Kidney (tissue), 14 donors: Measurements from ENCODE around the gene RGS10. TPM values are rescaled to one million over a fixed set of nuclear protein-coding genes. Genes with fewer than 3 reads are reported as not detected.

Source experiments
- DNase-seq, 5 donors: peaks; one replicate each; pipeline ENCODE4 v3.0.0-alpha.2; 2013 to 2020
- FAIRE-seq: peaks from 2 replicates; lab custom pipeline; 2012; peaks lifted over from hg19 to GRCh38; lab: Jason Lieb, UNC
- H3K27ac ChIP-seq, 2 donors: one replicate each; pipeline ENCODE4 v1.7.0; 2013; ENCODE audit warnings: low read depth in 2 of 2, low read length in 2 of 2, inconsistent platforms in 1 of 2
- H3K27me3 ChIP-seq: one replicate; pipeline ENCODE4 v1.7.1; 2013; ENCODE audit warnings: low read length, inconsistent platforms; ENCODE audit not compliant: control insufficient read depth, insufficient read depth
- H3K36me3 ChIP-seq, 3 donors: one replicate each; pipeline versions ENCODE4 v1.7.0 to v1.7.1; 2013; ENCODE audit warnings: low read length in 3 of 3, control low read depth in 1 of 3, inconsistent platforms in 1 of 3; ENCODE audit not compliant: insufficient read depth in 3 of 3, control insufficient read depth in 2 of 3
- H3K4me1 ChIP-seq, 3 donors: one replicate each; pipeline versions ENCODE4 v1.7.0 to v1.7.1; 2013; ENCODE audit warnings: low read length in 3 of 3, inconsistent platforms in 1 of 3, low read depth in 1 of 3; ENCODE audit not compliant: control insufficient read depth in 2 of 3, insufficient read depth in 2 of 3
- H3K4me3 ChIP-seq, 3 donors: one replicate each; pipeline versions ENCODE4 v1.7.0 to v1.8.1; 2013; ENCODE audit warnings: low read length in 3 of 3, control low read depth in 1 of 3, inconsistent platforms in 1 of 3
- H3K9ac ChIP-seq, 3 donors: one replicate each; pipeline versions ENCODE4 v1.7.0 to v1.7.1; 2013; ENCODE audit warnings: low read length in 3 of 3, control low read depth in 1 of 3, inconsistent platforms in 1 of 3
- H3K9me3 ChIP-seq, 3 donors: one replicate each; pipeline versions ENCODE4 v1.7.0 to v1.7.1; 2013; ENCODE audit warnings: low read length in 3 of 3, control low read depth in 1 of 3, inconsistent platforms in 1 of 3; ENCODE audit not compliant: control insufficient read depth in 2 of 3, insufficient read depth in 1 of 3
- CTCF ChIP-seq: IDR thresholded peaks from 3 replicates; pipeline ENCODE4 v1.5.1; 2012; ENCODE audit warnings: mild to moderate bottlenecking, moderate library complexity, borderline replicate concordance; ENCODE audit not compliant: insufficient read depth; ENCODE audit errors: extremely low read depth
- intact Hi-C: fragments of 100-400 bp; cut with DNase I; formaldehyde crosslinking; loops from one replicate; pipeline ENCODE4 v1.11.1; 2022
- polyA plus RNA-seq: library from polyadenylated mRNA; stranded (reverse); fragments of 350-450 nt; fragmentation: Illumina TruSeq; extraction: RNeasy Lipid Tissue Mini Kit (QIAGEN cat#74804); gene quantifications from one replicate; pipeline ENCODE4 v1.2.3, GENCODE V29; 2014; ENCODE audit warnings: low read depth, low replicate concordance; ENCODE audit not compliant: insufficient read depth
- total RNA-seq: library from RNA; stranded (reverse); fragmentation: NEBNext Ultra II Directional; extraction: Animal tissue kit (Norgen Biotek cat#: 25700); gene quantifications from one replicate; pipeline ENCODE4 v1.2.1, GENCODE V29; 2021
- donor health status: control.
- donor health status: control.
- donor health status: control.
- donor health status: control.
- donor health status: control.
- donor health status: DM: yes; HTN: yes; CAD: no.
- donor health status: Normal renal cell carcinoma (clear cell type).

RGS10 gene
- total and polyA plus RNA-seq, 2 donors from 2014 or later = 19.9 to 25.4 TPM

- Histone ChIP-seq H3K4me1 (peaks cover 0 to 15% (median 10%) of the 10 kb centered on the region in 3 donors), H3K27me3 (no peaks in the 10 kb centered on the region), H3K4me3 (no peak overlapping the region), H3K27ac (peak overlapping the region in 1 of 2 donors; percentile 43), H3K9me3 (no peaks in the 10 kb centered on the region), H3K36me3 (no peaks in the 10 kb centered on the region), H3K9ac (no peak overlapping the region)
- no peak for TF ChIP-seq CTCF
- DNase-seq = peak in 1 of 5 donors; percentile 68
- intact Hi-C loops = no loop called here
- FAIRE-seq = no peak
Observed at GRCh38 chr10:119460369-119461195, 81.9 kb downstream of the RGS10 start.

- no peak for FAIRE-seq
- Histone ChIP-seq H3K9ac (no peak overlapping the region), H3K36me3 (no peaks in the 10 kb centered on the region), H3K27me3 (no peaks in the 10 kb centered on the region), H3K9me3 (no peaks in the 10 kb centered on the region), H3K4me1 (peaks cover 0 to 15% (median 10%) of the 10 kb centered on the region in 3 donors), H3K4me3 (no peak overlapping the region), H3K27ac (no peak overlapping the region)
- intact Hi-C loops = no loop called here
- DNase-seq = peak in 1 of 5 donors; percentile 63
- no peak for TF ChIP-seq CTCF
Observed at GRCh38 chr10:119459681-119460340, 82.7 kb downstream of the RGS10 start.

GRCh38 chr10:119457966-119458766 is 84.4 kb downstream of the RGS10 start:
- Histone ChIP-seq H3K27ac (no peak overlapping the region), H3K9ac (no peak overlapping the region), H3K4me1 (peaks cover 0 to 15% (median 10%) of the 10 kb centered on the region in 3 donors), H3K36me3 (no peaks in the 10 kb centered on the region), H3K4me3 (no peak overlapping the region), H3K27me3 (no peaks in the 10 kb centered on the region), H3K9me3 (no peaks in the 10 kb centered on the region)
- no peak for TF ChIP-seq CTCF
- intact Hi-C loops = no loop called here
- DNase-seq (peak in 1 of 5 donors; percentile 52), FAIRE-seq (no peak)
